ENCODE measurements around the gene TRPM3.

Gene TRPM3

DNA sequence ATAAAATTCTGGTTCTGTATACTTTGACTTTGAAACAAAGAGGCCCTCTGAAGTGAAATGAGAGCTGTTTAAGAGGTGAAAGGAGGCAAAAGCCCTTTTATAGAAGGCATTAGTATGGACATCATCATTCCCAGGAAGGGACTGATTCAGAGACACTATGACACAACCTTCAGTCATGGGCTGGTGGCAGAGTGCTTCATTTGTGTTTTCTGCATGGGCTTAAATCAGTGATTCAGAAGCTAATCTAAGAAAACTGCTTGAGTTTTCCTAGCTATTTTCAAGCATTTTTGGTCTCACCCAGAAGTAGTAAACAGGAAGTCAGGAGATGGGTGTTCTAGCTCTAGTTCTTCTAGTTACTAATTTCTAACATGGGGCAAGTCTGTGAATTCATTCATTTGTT is 288.9 kb downstream of the TRPM3 start:
- in situ Hi-C loops (cut with HindIII; ENCODE audit: low pct_ligation_motif_present, low sequenced_read_pairs) = no loop called here
- TF ChIP-seq, protein P1, sequence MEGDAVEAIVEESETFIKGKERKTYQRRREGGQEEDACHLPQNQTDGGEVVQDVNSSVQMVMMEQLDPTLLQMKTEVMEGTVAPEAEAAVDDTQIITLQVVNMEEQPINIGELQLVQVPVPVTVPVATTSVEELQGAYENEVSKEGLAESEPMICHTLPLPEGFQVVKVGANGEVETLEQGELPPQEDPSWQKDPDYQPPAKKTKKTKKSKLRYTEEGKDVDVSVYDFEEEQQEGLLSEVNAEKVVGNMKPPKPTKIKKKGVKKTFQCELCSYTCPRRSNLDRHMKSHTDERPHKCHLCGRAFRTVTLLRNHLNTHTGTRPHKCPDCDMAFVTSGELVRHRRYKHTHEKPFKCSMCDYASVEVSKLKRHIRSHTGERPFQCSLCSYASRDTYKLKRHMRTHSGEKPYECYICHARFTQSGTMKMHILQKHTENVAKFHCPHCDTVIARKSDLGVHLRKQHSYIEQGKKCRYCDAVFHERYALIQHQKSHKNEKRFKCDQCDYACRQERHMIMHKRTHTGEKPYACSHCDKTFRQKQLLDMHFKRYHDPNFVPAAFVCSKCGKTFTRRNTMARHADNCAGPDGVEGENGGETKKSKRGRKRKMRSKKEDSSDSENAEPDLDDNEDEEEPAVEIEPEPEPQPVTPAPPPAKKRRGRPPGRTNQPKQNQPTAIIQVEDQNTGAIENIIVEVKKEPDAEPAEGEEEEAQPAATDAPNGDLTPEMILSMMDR (IDR thresholded peaks at IDR 0.05; ENCODE audit: low read depth, low read length, missing control alignments) = no peak
- Histone ChIP-seq H3K27me3 (replicated peaks) (no peaks in the 10 kb centered on the region), H3K4me3 (ENCODE audit: low read depth, low read length) (no peak overlapping the region), H3K27ac (no peak overlapping the region), H3K36me3 (replicated peaks) (no peaks in the 10 kb centered on the region)
- DNase-seq = no peak

DNA sequence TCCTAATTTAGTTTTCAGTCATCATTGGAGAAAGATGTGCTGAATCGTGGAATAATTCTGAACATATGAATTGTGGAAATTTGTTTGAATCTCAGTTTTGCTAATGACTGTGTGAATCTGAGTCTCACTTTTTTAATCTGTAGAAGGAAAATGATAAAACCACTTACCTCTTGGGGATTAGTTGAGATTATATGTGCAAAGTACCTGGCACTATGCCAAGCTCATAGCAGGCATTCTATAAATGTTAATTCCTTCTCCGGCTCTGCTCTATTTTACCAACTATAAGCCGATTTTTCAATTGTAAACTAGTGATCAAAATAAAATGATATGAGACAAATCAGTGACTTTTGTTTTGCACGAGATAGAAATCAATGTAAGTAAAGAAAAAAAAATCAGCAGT is 290.8 kb downstream of the TRPM3 start:
- in situ Hi-C loops (cut with HindIII; ENCODE audit: low pct_ligation_motif_present, low sequenced_read_pairs) = no loop called here
- DNase-seq = no peak
- Histone ChIP-seq H3K27ac (no peak overlapping the region), H3K36me3 (replicated peaks) (no peaks in the 10 kb centered on the region), H3K4me3 (ENCODE audit: low read depth, low read length) (no peak overlapping the region), H3K27me3 (replicated peaks) (no peaks in the 10 kb centered on the region)
- TF ChIP-seq, protein P1 (IDR thresholded peaks at IDR 0.05; ENCODE audit: low read depth, low read length, missing control alignments) = no peak

DNA sequence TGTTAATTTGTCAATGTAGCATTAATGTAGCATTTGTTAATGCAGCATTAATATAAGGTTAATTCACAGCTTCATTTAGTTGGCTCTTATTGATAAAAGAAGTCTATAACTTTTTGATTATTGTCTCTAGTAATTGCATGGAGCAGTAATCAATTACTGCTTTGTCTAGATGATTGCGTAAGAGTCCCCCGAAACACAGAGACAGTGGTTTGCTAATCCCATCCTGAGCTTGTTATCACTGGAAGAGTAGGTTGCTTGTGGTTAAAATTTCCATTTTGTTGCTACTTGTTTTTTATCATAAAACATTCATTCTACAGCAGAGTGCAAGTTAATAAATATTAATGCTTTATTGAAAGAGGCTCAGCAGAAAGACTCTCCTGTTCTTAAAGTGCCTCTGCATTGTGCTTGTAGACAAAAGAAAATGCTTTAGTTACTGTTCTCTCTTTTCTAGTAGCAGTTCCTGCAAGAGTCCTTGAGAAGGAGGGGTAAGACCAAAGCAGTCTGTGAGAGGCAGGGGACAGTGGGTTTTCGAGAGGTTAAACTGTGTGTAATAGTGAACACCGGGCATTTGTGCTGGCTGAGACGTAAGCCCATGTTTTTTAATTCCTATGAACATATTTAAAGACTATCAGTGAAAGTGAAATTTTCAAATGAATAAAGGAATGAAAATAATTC is 291.7 kb downstream of the TRPM3 start:
- H3K27ac ChIP-seq = no peak overlapping the region

DNA sequence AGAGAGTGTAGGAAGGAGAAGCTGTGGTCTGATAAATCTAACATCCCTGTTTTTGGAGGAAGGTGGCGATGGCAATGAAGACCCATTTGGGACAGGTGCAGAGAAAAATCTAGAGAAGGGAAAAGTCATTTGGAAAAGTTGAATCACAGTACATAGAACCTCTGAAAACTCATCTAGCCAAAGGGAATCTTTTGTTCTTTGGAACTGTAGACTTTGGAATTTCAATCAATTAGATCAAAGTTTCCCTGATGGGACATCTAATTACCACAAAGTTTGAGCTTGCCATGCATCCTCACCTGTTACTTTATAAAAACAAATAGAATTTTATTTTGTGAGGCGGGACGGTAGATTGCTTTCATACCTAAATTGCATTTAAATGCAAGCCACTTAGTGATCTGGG is 294.9 kb downstream of the TRPM3 start:
- H3K36me3 ChIP-seq (replicated peaks) = no peaks in the 10 kb centered on the region
- no peaks in the 10 kb centered on the region for H3K27me3 ChIP-seq (replicated peaks)
- no peak overlapping the region for H3K27ac ChIP-seq
- in situ Hi-C loops (cut with HindIII; ENCODE audit: low pct_ligation_motif_present, low sequenced_read_pairs) = no loop called here
- no peak for DNase-seq
- no peak overlapping the region for H3K4me3 ChIP-seq (ENCODE audit: low read depth, low read length)
- TF ChIP-seq, protein P1 (IDR thresholded peaks at IDR 0.05; ENCODE audit: low read depth, low read length, missing control alignments) = no peak

More for the DNA sequence above, 291.7 kb downstream of the TRPM3 start:
- DNase-seq = no peak
- no peak overlapping the region for H3K4me3 ChIP-seq (ENCODE audit: low read depth, low read length)
- in situ Hi-C loops (cut with HindIII; ENCODE audit: low pct_ligation_motif_present, low sequenced_read_pairs) = no loop called here
- H3K36me3 ChIP-seq (replicated peaks) = no peaks in the 10 kb centered on the region
- TF ChIP-seq, protein P1 (IDR thresholded peaks at IDR 0.05; ENCODE audit: low read depth, low read length, missing control alignments) = no peak
- no peaks in the 10 kb centered on the region for H3K27me3 ChIP-seq (replicated peaks)

DNA sequence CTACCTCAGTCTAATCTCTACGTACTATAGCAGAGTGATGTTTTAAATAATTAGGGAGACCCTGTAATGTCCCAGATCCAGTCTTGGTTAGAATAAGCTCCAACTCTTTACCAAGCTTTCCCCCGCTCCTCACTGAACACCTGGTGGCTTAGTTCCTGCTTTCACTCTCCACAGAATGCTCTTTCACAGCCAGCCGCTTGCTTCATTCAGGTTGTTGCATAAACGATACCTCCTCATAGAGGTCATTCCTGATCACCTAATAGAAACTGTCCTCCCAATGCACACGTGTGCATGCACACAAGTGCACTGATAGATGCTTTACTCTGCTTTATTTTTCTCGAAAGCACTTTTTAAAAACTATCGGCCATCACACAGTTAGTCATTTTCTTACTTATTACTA is 298.1 kb downstream of the TRPM3 start:
- TF ChIP-seq, protein P1 (IDR thresholded peaks at IDR 0.05; ENCODE audit: low read depth, low read length, missing control alignments) = no peak
- Histone ChIP-seq H3K27me3 (replicated peaks) (no peaks in the 10 kb centered on the region), H3K36me3 (replicated peaks) (no peaks in the 10 kb centered on the region), H3K27ac (no peak overlapping the region), H3K4me3 (ENCODE audit: low read depth, low read length) (no peak overlapping the region)
- in situ Hi-C loops (cut with HindIII; ENCODE audit: low pct_ligation_motif_present, low sequenced_read_pairs) = no loop called here
- DNase-seq = no peak

DNA sequence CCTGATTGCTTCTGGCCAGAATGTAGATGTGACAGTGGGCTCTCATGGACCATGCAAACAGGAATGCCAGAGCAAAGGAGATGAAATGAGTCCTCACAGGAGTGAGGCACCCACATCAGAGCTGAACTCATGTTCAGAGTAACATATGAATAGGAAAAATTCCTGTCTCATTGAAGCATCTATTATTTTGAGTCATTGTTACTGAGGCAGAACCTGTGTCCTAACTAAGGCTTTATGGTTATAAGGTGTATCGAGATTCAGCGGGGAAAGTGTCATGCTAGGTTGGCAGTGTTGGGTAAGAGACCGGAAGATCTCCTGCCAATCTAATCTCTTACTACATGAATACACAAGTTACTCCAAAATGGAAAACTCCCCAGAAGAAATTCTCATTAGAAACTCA is 304.1 kb downstream of the TRPM3 start:
- no peaks in the 10 kb centered on the region for H3K27me3 ChIP-seq (replicated peaks)

More for the DNA sequence above, 304.1 kb downstream of the TRPM3 start:
- H3K36me3 ChIP-seq (replicated peaks) = no peaks in the 10 kb centered on the region
- H3K4me3 ChIP-seq (ENCODE audit: low read depth, low read length) = no peak overlapping the region
- in situ Hi-C loops (cut with HindIII; ENCODE audit: low pct_ligation_motif_present, low sequenced_read_pairs) = no loop called here
- H3K27ac ChIP-seq = no peak overlapping the region
- no peak for DNase-seq
- TF ChIP-seq, protein P1 (IDR thresholded peaks at IDR 0.05; ENCODE audit: low read depth, low read length, missing control alignments) = no peak
